Measurements from ENCODE around the gene GAB1. TPM values are rescaled to one million over a fixed set of nuclear protein-coding genes. Genes with fewer than 3 reads are reported as not detected.

The GAB1 gene
- total and polyA plus RNA-seq, 2 experiments from 2014 or later = 1.8 to 6.3 TPM

- TF ChIP-seq EZH2 (IDR thresholded peaks at IDR 0.05; ENCODE audit: insufficient read depth, poor library complexity, severe bottlenecking) (no peak), EZH2phosphoT487 (IDR thresholded peaks at IDR 0.05; ENCODE audit: insufficient read depth, low read depth) (no peak)
- H3K9ac ChIP-seq = peak overlapping the region; percentile 98
- in situ Hi-C loops (cut with MboI) = no loop called here
Measured at GRCh38 chr4:143515905-143516304, 179.2 kb downstream of the GAB1 start.

DNA sequence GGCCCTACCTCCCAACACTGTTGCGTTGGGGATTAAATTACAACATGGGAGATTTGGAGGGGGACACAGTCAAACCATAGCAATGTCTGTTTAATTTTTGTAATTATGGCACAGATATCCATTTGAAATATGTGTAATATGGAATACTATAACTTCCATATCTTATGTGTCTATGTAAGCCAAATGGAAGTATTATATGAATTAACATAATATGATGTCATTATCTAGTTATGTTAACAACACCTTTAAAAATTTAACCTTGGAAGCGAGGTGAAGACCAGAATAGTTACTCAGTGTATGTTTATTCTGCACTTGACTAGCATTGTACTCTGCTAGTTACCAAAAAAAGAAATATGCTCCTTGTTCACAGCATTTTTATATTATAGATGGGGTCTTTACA is 181.1 kb downstream of the GAB1 start:
- H3K4me1 ChIP-seq (ENCODE audit: insufficient read depth) = peaks cover 32% of the 10 kb centered on the region
- H3K9ac ChIP-seq = no peak overlapping the region
- H3K27me3 ChIP-seq (replicated peaks; ENCODE audit: insufficient read depth) = no peaks in the 10 kb centered on the region
- no peak overlapping the region for H2AFZ ChIP-seq
- WGBS, 2 experiments (ENCODE audit: low coverage in 1 of 2, low lambda C conversion rate in 2 of 2, missing lambda C conversion rate in 2 of 2) = 96 to 100% methylated on average over 2 of the region's 2 CpGs
- H3K4me2 ChIP-seq (ENCODE audit: unreplicated experiment) = no peak overlapping the region
- no peaks in the 10 kb centered on the region for H3K9me2 ChIP-seq (ENCODE audit: insufficient read depth)
- H3F3A ChIP-seq (ENCODE audit: insufficient read depth) = peaks cover 15% of the 10 kb centered on the region
- no peak overlapping the region for H3K4me3 ChIP-seq
- H3K36me3 ChIP-seq (ENCODE audit: low read depth) = peaks cover 49% of the 10 kb centered on the region
- H3K79me2 ChIP-seq (ENCODE audit: insufficient read depth) = peaks cover 91% of the 10 kb centered on the region
- peaks cover 5% of the 10 kb centered on the region; the same call in 1 of the 2 replicates for H4K20me1 ChIP-seq (ENCODE audit: insufficient read depth)
- no peak overlapping the region for H3K27ac ChIP-seq
- TF ChIP-seq EZH2 (IDR thresholded peaks at IDR 0.05; ENCODE audit: insufficient read depth, poor library complexity, severe bottlenecking) (no peak), EZH2phosphoT487 (IDR thresholded peaks at IDR 0.05; ENCODE audit: insufficient read depth, low read depth) (no peak)
- in situ Hi-C loops (cut with MboI) = no loop called here
- no peaks in the 10 kb centered on the region for H3K9me3 ChIP-seq (ENCODE audit: low read depth)
- no peak for DNase-seq

More at GRCh38 chr4:143515905-143516304, 179.2 kb downstream of the GAB1 start:
- Histone ChIP-seq H3K36me3 (ENCODE audit: low read depth) (peaks cover 32% of the 10 kb centered on the region), H2AFZ (no peak overlapping the region), H3F3A (ENCODE audit: insufficient read depth) (peaks cover 15% of the 10 kb centered on the region), H3K79me2 (ENCODE audit: insufficient read depth) (peaks cover 73% of the 10 kb centered on the region), H3K9me3 (ENCODE audit: low read depth) (no peaks in the 10 kb centered on the region), H3K27me3 (replicated peaks; ENCODE audit: insufficient read depth) (no peaks in the 10 kb centered on the region), H3K4me2 (ENCODE audit: unreplicated experiment) (peak overlapping the region; percentile 91), H3K27ac (peak overlapping the region; percentile 96), H3K4me3 (peak overlapping the region; percentile 97), H4K20me1 (ENCODE audit: insufficient read depth) (peaks cover 5% of the 10 kb centered on the region; the same call in 1 of the 2 replicates), H3K9me2 (ENCODE audit: insufficient read depth) (no peaks in the 10 kb centered on the region), H3K4me1 (ENCODE audit: insufficient read depth) (peaks cover 32% of the 10 kb centered on the region)
- no peak for DNase-seq

Small RNA genes within 50 kb of the gene (microRNA-seq; reads per million reads assigned to microRNA genes)
- gene MIR3139 (ENCODE audit: borderline number of aligned reads) = not detected

Small RNA genes within 50 kb of the gene (small RNA-seq; reads per million reads assigned to genes)
- not detected for gene MIR3139 (ENCODE audit: low read depth, low replicate concordance)
- not detected for gene RF00019 (ENCODE audit: low read depth, low replicate concordance)

Other genes with a start within 250 kb of the GAB1 start
- gene USP38, start 152.0 kb upstream of the GAB1 start, total RNA-seq (2014; rRNA removed; shearing (Covaris generic)) = 19.3 and 20.1 TPM in 2 replicates
- gene USP38, start 152.0 kb upstream of the GAB1 start, polyA plus RNA-seq (2016; fragmentation: Nextera tagmentation; extraction: Ambion mirVana) = 9.6 TPM in 2 replicates
- gene SMARCA5, start 176.8 kb downstream of the GAB1 start, total RNA-seq (2014; rRNA removed; shearing (Covaris generic)) = 27.6 and 29.8 TPM in 2 replicates
- gene SMARCA5, start 176.8 kb downstream of the GAB1 start, polyA plus RNA-seq (2016; fragmentation: Nextera tagmentation; extraction: Ambion mirVana) = 34.5 and 35.1 TPM in 2 replicates